HepG2 (cell line): Measurements from ENCODE around the gene DCP2. TPM values are rescaled to one million over a fixed set of nuclear protein-coding genes. Genes with fewer than 3 reads are reported as not detected.

ENCODE experiments used
- CBFB ChIP-seq: sonication (generic); formaldehyde crosslinking; IDR thresholded peaks from 2 replicates; pipeline ENCODE4 v1.4.0; 2020; ENCODE audit warnings: missing genetic modification reagents
- GABPA ChIP-seq, 2 experiments: IDR thresholded peaks; 2 replicates each; pipeline ENCODE4 v1.6.1; 2011 to 2016; ENCODE audit warnings: low read depth in 2 of 2, low read length in 1 of 2, missing biosample characterization in 1 of 2, missing genetic modification characterization in 1 of 2
- GTF3A ChIP-seq: sonication (generic); formaldehyde crosslinking; conservative IDR thresholded peaks from 2 replicates; pipeline ENCODE4 v1.4.0; 2020; ENCODE audit warnings: mild to moderate bottlenecking, missing genetic modification reagents
- HNF4G ChIP-seq, 2 experiments: sonication (generic) in 1 of 2; formaldehyde crosslinking in 1 of 2; IDR thresholded peaks; 2 replicates each; pipeline versions ENCODE4 v1.4.0 to v1.6.1; 2011 to 2020; ENCODE audit warnings: borderline replicate concordance in 2 of 2, low read depth in 2 of 2, mild to moderate bottlenecking in 2 of 2, low read length in 1 of 2, missing genetic modification reagents in 1 of 2, moderate library complexity in 1 of 2
- HNRNPL ChIP-seq: fragments of 200-400 bp; formaldehyde crosslinking; IDR thresholded peaks from 2 replicates; pipeline ENCODE4 v1.6.1; 2017; ENCODE audit warnings: mild to moderate bottlenecking, low read depth, low read length
- HOXA5 ChIP-seq: sonication (generic); formaldehyde crosslinking; IDR thresholded peaks from 2 replicates; pipeline ENCODE4 v1.4.0; 2020; ENCODE audit warnings: missing genetic modification reagents
- SMAD9 ChIP-seq: sonication (generic); formaldehyde crosslinking; IDR thresholded peaks from 2 replicates; pipeline ENCODE4 v1.5.1; 2020; ENCODE audit warnings: mild to moderate bottlenecking, missing genetic modification reagents
- STAG1 ChIP-seq: sonication (generic); formaldehyde crosslinking; IDR thresholded peaks from 2 replicates; pipeline ENCODE4 v1.4.0; 2020; ENCODE audit warnings: missing genetic modification reagents
- ZKSCAN5 ChIP-seq: sonication (generic); formaldehyde crosslinking; IDR thresholded peaks from 2 replicates; pipeline ENCODE4 v1.5.1; 2020; ENCODE audit warnings: mild to moderate bottlenecking, missing genetic modification reagents
- polyA plus RNA-seq, 8 experiments: library from polyadenylated mRNA; depleted of rRNA in 3 of 8; stranded (reverse) in 7 of 8; unstranded in 1 of 8; fragments of >200 nt; fragmentation: Illumina TruSeq in 4 of 8; extraction: Trizol in 4 of 8; gene quantifications; 2 replicates each; pipeline versions ENCODE4 v1.2.1 to v1.2.3, GENCODE V29; 2011 to 2016; ENCODE audit warnings: low read depth in 4 of 8, missing spikeins in 1 of 8, mixed read lengths in 1 of 8; ENCODE audit not compliant: insufficient read depth in 1 of 8
- total RNA-seq, 5 experiments: library from RNA; depleted of rRNA; stranded (reverse); fragments of >200 nt; fragmentation: Illumina TruSeq; extraction: Trizol; gene quantifications; 2 replicates each; pipeline ENCODE4 v1.2.3, GENCODE V29; 2016; ENCODE audit warnings: low read depth in 1 of 5
- TF ChIP-seq, protein P1 (sequence below): sonication (generic); formaldehyde crosslinking; IDR thresholded peaks from 2 replicates; pipeline ENCODE4 v1.5.0; 2020; ENCODE audit warnings: mild to moderate bottlenecking, low read depth, missing genetic modification reagents, borderline replicate concordance
- TF ChIP-seq, protein P2 (sequence below): IDR thresholded peaks from 2 replicates; pipeline ENCODE4 v1.6.1; 2016
- TF ChIP-seq, protein P3 (sequence below): sonication (generic); formaldehyde crosslinking; IDR thresholded peaks from 2 replicates; pipeline ENCODE4 v1.5.0; 2020; ENCODE audit warnings: mild to moderate bottlenecking, missing genetic modification reagents
- TF ChIP-seq, protein P4 (sequence below): sonication (generic); formaldehyde crosslinking; IDR thresholded peaks from 2 replicates; pipeline ENCODE4 v1.4.0; 2020; ENCODE audit warnings: missing genetic modification reagents, borderline replicate concordance
- TF ChIP-seq, protein P5 (sequence below): sonication (generic); formaldehyde crosslinking; IDR thresholded peaks from 2 replicates; pipeline ENCODE4 v1.5.0; 2020; ENCODE audit warnings: mild to moderate bottlenecking, missing genetic modification reagents
- TF ChIP-seq, protein P6 (sequence below): sonication (generic); formaldehyde crosslinking; IDR thresholded peaks from 2 replicates; pipeline ENCODE4 v1.5.1; 2020; ENCODE audit warnings: missing genetic modification reagents, mild to moderate bottlenecking, borderline replicate concordance
- TF ChIP-seq, protein P7 (sequence below): conservative IDR thresholded peaks from 2 replicates; pipeline ENCODE4 v1.6.1; 2018; ENCODE audit warnings: missing genetic modification reagents

DCP2 gene
- total and polyA plus RNA-seq, 2 of the 13 experiments (the other 11 are each of a cell fraction or from before 2014, with no cell fraction given): 16.2 to 63.4 TPM

DNA sequence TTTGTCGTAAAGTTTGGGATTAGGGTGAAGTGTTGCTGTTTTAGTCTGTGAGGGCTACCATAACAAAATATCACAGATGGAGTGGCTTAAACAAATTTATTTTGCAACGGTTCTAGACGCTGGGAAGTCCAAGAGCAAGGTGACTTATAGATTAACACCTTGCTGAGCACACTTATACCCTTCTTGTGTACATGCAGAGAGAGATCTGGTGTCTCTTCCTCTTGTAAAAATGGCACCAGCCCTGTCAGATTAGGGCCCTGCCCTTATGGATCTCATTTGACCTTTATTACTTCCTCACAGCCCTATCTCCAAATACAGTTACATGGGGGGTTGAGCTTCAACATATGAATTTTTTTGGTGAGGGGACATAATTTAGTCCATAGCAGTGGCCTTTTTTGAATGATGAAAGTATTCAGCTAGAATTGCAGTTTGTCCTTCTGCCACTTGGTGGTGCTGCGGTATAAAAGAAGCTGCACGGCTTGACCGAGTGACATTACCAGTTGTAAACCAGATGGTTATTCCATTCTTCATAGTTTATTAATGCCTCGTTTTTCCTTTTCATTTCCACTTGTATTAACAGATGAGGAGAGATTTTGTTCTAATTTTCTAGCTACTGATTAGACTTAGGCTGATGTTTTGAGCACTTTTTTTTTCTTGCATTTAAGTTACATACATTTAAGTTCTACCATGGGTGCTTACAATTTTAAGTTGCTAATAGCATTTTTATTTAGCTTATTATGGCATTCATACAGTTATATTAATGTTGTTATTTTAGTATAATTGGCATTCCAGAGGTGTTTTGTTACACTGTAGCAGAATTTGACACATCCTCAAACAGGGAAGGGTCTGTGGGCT lies 19.4 kb downstream of the DCP2 start (continued):
- TF ChIP-seq, protein P1, sequence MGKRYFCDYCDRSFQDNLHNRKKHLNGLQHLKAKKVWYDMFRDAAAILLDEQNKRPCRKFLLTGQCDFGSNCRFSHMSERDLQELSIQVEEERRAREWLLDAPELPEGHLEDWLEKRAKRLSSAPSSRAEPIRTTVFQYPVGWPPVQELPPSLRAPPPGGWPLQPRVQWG: no peak
- TF ChIP-seq, protein P2, sequence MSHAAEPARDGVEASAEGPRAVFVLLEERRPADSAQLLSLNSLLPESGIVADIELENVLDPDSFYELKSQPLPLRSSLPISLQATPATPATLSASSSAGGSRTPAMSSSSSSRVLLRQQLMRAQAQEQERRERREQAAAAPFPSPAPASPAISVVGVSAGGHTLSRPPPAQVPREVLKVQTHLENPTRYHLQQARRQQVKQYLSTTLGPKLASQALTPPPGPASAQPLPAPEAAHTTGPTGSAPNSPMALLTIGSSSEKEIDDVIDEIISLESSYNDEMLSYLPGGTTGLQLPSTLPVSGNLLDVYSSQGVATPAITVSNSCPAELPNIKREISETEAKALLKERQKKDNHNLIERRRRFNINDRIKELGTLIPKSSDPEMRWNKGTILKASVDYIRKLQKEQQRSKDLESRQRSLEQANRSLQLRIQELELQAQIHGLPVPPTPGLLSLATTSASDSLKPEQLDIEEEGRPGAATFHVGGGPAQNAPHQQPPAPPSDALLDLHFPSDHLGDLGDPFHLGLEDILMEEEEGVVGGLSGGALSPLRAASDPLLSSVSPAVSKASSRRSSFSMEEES (CRISPR knock-in tag): no peak
- TF ChIP-seq, protein P3, sequence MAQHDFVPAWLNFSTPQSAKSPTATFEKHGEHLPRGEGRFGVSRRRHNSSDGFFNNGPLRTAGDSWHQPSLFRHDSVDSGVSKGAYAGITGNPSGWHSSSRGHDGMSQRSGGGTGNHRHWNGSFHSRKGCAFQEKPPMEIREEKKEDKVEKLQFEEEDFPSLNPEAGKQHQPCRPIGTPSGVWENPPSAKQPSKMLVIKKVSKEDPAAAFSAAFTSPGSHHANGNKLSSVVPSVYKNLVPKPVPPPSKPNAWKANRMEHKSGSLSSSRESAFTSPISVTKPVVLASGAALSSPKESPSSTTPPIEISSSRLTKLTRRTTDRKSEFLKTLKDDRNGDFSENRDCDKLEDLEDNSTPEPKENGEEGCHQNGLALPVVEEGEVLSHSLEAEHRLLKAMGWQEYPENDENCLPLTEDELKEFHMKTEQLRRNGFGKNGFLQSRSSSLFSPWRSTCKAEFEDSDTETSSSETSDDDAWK (CRISPR knock-in tag): no peak
- TF ChIP-seq GTF3A (CRISPR knock-in tag) (no peak), CBFB (CRISPR knock-in tag) (no peak), GABPA (IDR thresholded peaks at IDR 0.05; ENCODE audit: low read depth, low read length) (no peak), GABPA (CRISPR knock-in tag; IDR thresholded peaks at IDR 0.05; ENCODE audit: low read depth) (no peak), HNF4G (IDR thresholded peaks at IDR 0.05; ENCODE audit: borderline replicate concordance, low read depth, low read length) (no peak), HNF4G (CRISPR knock-in tag; IDR thresholded peaks at IDR 0.05; ENCODE audit: borderline replicate concordance, low read depth) (no peak), STAG1 (CRISPR knock-in tag) (peak; percentile 88), HOXA5 (CRISPR knock-in tag) (0 out of 2 replicates have a peak, but pooled peaks have one; percentile 42), SMAD9 (CRISPR knock-in tag) (no peak), ZKSCAN5 (CRISPR knock-in tag) (no peak), HNRNPL (no peak)
- TF ChIP-seq, protein P4, sequence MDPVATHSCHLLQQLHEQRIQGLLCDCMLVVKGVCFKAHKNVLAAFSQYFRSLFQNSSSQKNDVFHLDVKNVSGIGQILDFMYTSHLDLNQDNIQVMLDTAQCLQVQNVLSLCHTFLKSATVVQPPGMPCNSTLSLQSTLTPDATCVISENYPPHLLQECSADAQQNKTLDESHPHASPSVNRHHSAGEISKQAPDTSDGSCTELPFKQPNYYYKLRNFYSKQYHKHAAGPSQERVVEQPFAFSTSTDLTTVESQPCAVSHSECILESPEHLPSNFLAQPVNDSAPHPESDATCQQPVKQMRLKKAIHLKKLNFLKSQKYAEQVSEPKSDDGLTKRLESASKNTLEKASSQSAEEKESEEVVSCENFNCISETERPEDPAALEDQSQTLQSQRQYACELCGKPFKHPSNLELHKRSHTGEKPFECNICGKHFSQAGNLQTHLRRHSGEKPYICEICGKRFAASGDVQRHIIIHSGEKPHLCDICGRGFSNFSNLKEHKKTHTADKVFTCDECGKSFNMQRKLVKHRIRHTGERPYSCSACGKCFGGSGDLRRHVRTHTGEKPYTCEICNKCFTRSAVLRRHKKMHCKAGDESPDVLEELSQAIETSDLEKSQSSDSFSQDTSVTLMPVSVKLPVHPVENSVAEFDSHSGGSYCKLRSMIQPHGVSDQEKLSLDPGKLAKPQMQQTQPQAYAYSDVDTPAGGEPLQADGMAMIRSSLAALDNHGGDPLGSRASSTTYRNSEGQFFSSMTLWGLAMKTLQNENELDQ (CRISPR knock-in tag): no peak
- TF ChIP-seq, protein P5, sequence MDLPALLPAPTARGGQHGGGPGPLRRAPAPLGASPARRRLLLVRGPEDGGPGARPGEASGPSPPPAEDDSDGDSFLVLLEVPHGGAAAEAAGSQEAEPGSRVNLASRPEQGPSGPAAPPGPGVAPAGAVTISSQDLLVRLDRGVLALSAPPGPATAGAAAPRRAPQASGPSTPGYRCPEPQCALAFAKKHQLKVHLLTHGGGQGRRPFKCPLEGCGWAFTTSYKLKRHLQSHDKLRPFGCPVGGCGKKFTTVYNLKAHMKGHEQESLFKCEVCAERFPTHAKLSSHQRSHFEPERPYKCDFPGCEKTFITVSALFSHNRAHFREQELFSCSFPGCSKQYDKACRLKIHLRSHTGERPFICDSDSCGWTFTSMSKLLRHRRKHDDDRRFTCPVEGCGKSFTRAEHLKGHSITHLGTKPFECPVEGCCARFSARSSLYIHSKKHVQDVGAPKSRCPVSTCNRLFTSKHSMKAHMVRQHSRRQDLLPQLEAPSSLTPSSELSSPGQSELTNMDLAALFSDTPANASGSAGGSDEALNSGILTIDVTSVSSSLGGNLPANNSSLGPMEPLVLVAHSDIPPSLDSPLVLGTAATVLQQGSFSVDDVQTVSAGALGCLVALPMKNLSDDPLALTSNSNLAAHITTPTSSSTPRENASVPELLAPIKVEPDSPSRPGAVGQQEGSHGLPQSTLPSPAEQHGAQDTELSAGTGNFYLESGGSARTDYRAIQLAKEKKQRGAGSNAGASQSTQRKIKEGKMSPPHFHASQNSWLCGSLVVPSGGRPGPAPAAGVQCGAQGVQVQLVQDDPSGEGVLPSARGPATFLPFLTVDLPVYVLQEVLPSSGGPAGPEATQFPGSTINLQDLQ (CRISPR knock-in tag): no peak
- TF ChIP-seq, protein P6, sequence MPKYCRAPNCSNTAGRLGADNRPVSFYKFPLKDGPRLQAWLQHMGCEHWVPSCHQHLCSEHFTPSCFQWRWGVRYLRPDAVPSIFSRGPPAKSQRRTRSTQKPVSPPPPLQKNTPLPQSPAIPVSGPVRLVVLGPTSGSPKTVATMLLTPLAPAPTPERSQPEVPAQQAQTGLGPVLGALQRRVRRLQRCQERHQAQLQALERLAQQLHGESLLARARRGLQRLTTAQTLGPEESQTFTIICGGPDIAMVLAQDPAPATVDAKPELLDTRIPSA (CRISPR knock-in tag): no peak
- TF ChIP-seq, protein P7, sequence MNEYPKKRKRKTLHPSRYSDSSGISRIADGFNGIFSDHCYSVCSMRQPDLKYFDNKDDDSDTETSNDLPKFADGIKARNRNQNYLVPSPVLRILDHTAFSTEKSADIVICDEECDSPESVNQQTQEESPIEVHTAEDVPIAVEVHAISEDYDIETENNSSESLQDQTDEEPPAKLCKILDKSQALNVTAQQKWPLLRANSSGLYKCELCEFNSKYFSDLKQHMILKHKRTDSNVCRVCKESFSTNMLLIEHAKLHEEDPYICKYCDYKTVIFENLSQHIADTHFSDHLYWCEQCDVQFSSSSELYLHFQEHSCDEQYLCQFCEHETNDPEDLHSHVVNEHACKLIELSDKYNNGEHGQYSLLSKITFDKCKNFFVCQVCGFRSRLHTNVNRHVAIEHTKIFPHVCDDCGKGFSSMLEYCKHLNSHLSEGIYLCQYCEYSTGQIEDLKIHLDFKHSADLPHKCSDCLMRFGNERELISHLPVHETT: no peak
